ENCODE results near the gene ZBTB46.
"Not testable (repeated sequence)": the region's sequence is repeated elsewhere in the genome, so short reads cannot be mapped to it uniquely, and the experiment has no call there.

ZBTB46 gene

GRCh38 chr20:63814891-63815614 is 16.0 kb downstream of the ZBTB46 start:
- DNase-seq (ENCODE audit: low read depth): no peak

GRCh38 chr20:63811491-63811875 is 19.6 kb downstream of the ZBTB46 start:
- no peak for DNase-seq (ENCODE audit: low read depth)

- DNase-seq (ENCODE audit: low read depth): no peak
Observed at GRCh38 chr20:63810730-63811490, 20.2 kb downstream of the ZBTB46 start.

- no peak for DNase-seq (ENCODE audit: low read depth)
Observed at GRCh38 chr20:63809856-63810255, 21.2 kb downstream of the ZBTB46 start.

GRCh38 chr20:63808964-63809674 is 21.9 kb downstream of the ZBTB46 start:
- DNase-seq (ENCODE audit: low read depth): no peak

- no peak for DNase-seq (ENCODE audit: low read depth)
Observed at GRCh38 chr20:63808145-63808724, 22.8 kb downstream of the ZBTB46 start.

GRCh38 chr20:63807654-63808053 is 23.4 kb downstream of the ZBTB46 start:
- DNase-seq (ENCODE audit: low read depth): no peak

GRCh38 chr20:63804308-63804636 is 26.8 kb downstream of the ZBTB46 start:
- DNase-seq (ENCODE audit: low read depth): no peak

GRCh38 chr20:63802469-63803240 is 28.4 kb downstream of the ZBTB46 start:
- DNase-seq (ENCODE audit: low read depth): no peak

- not testable (repeated sequence) for DNase-seq (ENCODE audit: low read depth)
Observed at GRCh38 chr20:63801174-63801573, 29.9 kb downstream of the ZBTB46 start.

- not testable (repeated sequence) for DNase-seq (ENCODE audit: low read depth)
Observed at GRCh38 chr20:63800411-63800810, 30.7 kb downstream of the ZBTB46 start.

GRCh38 chr20:63799127-63799526 is 31.9 kb downstream of the ZBTB46 start:
- DNase-seq (ENCODE audit: low read depth): not testable (repeated sequence)

GRCh38 chr20:63797175-63797574 is 33.9 kb downstream of the ZBTB46 start:
- not testable (repeated sequence) for DNase-seq (ENCODE audit: low read depth)

- DNase-seq (ENCODE audit: low read depth): no peak
Observed at GRCh38 chr20:63795178-63795830, 35.8 kb downstream of the ZBTB46 start.

GRCh38 chr20:63794614-63795013 is 36.5 kb downstream of the ZBTB46 start:
- DNase-seq (ENCODE audit: low read depth): no peak

- no peak for DNase-seq (ENCODE audit: low read depth)
Observed at GRCh38 chr20:63792866-63793265, 38.2 kb downstream of the ZBTB46 start.

GRCh38 chr20:63791497-63792156 is 39.4 kb downstream of the ZBTB46 start:
- no peak for DNase-seq (ENCODE audit: low read depth)

GRCh38 chr20:63790572-63791168 is 40.4 kb downstream of the ZBTB46 start:
- no peak for DNase-seq (ENCODE audit: low read depth)

GRCh38 chr20:63789836-63790571 is 41.1 kb downstream of the ZBTB46 start:
- DNase-seq (ENCODE audit: low read depth): no peak

GRCh38 chr20:63787749-63788148 is 43.3 kb downstream of the ZBTB46 start:
- DNase-seq (ENCODE audit: low read depth): no peak
